HCT116 (cell line): ENCODE results near the gene ANKRD29. TPM values are rescaled to one million over a fixed set of nuclear protein-coding genes. Genes with fewer than 3 reads are reported as not detected.

Source experiments
- ATAC-seq: fragments of 200-7000 bp; cut with Tn5 transposase; 2 replicates; pipeline ENCODE4 v1.9.1; 2020; ENCODE audit warnings: mild to moderate bottlenecking, moderate library complexity
- BruUV-seq: library from RNA; stranded (reverse); fragments of 400-500 nt; replicated peaks from 2 replicates; lab custom pipeline; 2021; lab: Mats Ljungman, UMichigan
- CTCF ChIA-PET: fragments of 300-600 bp; sonication (Branson Sonifier 250); formaldehyde crosslinking; loops from one replicate; lab custom pipeline; 2021; ENCODE audit warnings: antibody characterized with exemption; lab: Charles Lee
- POLR2A ChIA-PET: fragments of 300-600, 350-600 bp; sonication (Branson Sonifier 250); formaldehyde crosslinking; loops from one replicate; lab custom pipeline; 2021; ENCODE audit warnings: antibody characterized with exemption; lab: Charles Lee
- RAD21 ChIA-PET, 2 experiments: fragments of 300-600 bp; sonication (Branson Sonifier 250); formaldehyde crosslinking; loops; one replicate each; lab custom pipeline; 2023; ENCODE audit warnings: low total read pairs in 2 of 2; ENCODE audit not compliant: uncharacterized antibody in 2 of 2, unreplicated experiment in 2 of 2, low non-redundant PET in 1 of 2; lab: Charles Lee
- DNase-seq: peaks from one replicate; pipeline ENCODE4 v3.0.0-alpha.2; 2010; ENCODE audit warnings: low read depth, low spot score
- H2AFZ ChIP-seq: fragments of 200-600 bp; shearing (Covaris generic), sonication (generic); 2 replicates; pipeline ENCODE4 v1.6.1; 2017; ENCODE audit warnings: low read depth, mixed run types, mixed read lengths, antibody characterized with exemption, low read length; ENCODE audit not compliant: poor library complexity, severe bottlenecking
- H3K27ac ChIP-seq: 2 replicates; pipeline ENCODE4 v1.5.1; 2012; ENCODE audit warnings: low read depth, low read length
- H3K27me3 ChIP-seq: fragments of 200-600 bp; sonication (generic); 2 replicates; pipeline ENCODE4 v1.6.1; 2016; ENCODE audit warnings: mixed run types, low read length, mixed read lengths; ENCODE audit not compliant: insufficient read depth
- H3K36me3 ChIP-seq, 2 experiments: fragments of 200-500 bp in 1 of 2; fragments of 200-600 bp in 1 of 2; sonication (Bioruptor generic) in 1 of 2; sonication (generic) in 1 of 2; 2 replicates each; pipeline versions ENCODE4 v1.5.1 to v1.6.1; 2014 to 2016; ENCODE audit warnings: low read length in 2 of 2, inconsistent platforms in 1 of 2, mixed read lengths in 1 of 2, mixed run types in 1 of 2; ENCODE audit not compliant: insufficient read depth in 2 of 2, control insufficient read depth in 1 of 2
- H3K4me1 ChIP-seq, 2 experiments: fragments of 200-600 bp in 1 of 2; sonication (generic) in 1 of 2; 2 replicates each; pipeline versions ENCODE4 v1.5.1 to v1.6.1; 2012 to 2017; ENCODE audit warnings: low read length in 2 of 2, inconsistent platforms in 1 of 2, mild to moderate bottlenecking in 1 of 2, mixed read lengths in 1 of 2, mixed run types in 1 of 2, moderate library complexity in 1 of 2; ENCODE audit not compliant: insufficient read depth in 2 of 2, control insufficient read depth in 1 of 2
- H3K4me2 ChIP-seq: fragments of 200-600 bp; sonication (generic); 2 replicates; pipeline ENCODE4 v1.6.1; 2017; ENCODE audit warnings: mixed run types, low read length, mixed read lengths
- H3K4me3 ChIP-seq, 2 experiments: fragments of 200-600 bp in 1 of 2; sonication (generic) in 1 of 2; replicated peaks in 1 of 2; 2 replicates each; pipeline ENCODE4 v1.5.1; 2011 to 2016; ENCODE audit warnings: low read length in 2 of 2, control low read depth in 1 of 2, low read depth in 1 of 2, mild to moderate bottlenecking in 1 of 2, mixed read lengths in 1 of 2, mixed run types in 1 of 2
- H3K79me2 ChIP-seq: fragments of 200-600 bp; sonication (generic); 2 replicates; pipeline ENCODE4 v1.6.1; 2017; ENCODE audit warnings: mild to moderate bottlenecking, mixed run types, low read length, moderate library complexity, mixed read lengths; ENCODE audit not compliant: insufficient read depth
- H3K9ac ChIP-seq: fragments of 200-600 bp; sonication (generic); 2 replicates; pipeline ENCODE4 v1.6.1; 2016; ENCODE audit warnings: low read length, mixed read lengths
- H3K9me2 ChIP-seq: fragments of 200-600 bp; sonication (generic), shearing (Covaris generic); 2 replicates; pipeline ENCODE4 v1.6.1; 2017; ENCODE audit warnings: mixed run types, mild to moderate bottlenecking, moderate library complexity; ENCODE audit not compliant: insufficient read depth
- H3K9me3 ChIP-seq, 2 experiments: fragments of 200-500 bp in 1 of 2; fragments of 200-600 bp in 1 of 2; sonication (Bioruptor generic) in 1 of 2; sonication (generic) in 1 of 2; 2 replicates each; pipeline ENCODE4 v1.6.1; 2014 to 2017; ENCODE audit warnings: low read length in 2 of 2, mixed read lengths in 2 of 2, inconsistent platforms in 1 of 2, low read depth in 1 of 2, mild to moderate bottlenecking in 1 of 2, mixed run types in 1 of 2, moderate library complexity in 1 of 2; ENCODE audit not compliant: control insufficient read depth in 1 of 2, insufficient read depth in 1 of 2
- H4K20me1 ChIP-seq: fragments of 200-600 bp; sonication (generic), shearing (Covaris generic); 2 replicates; pipeline ENCODE4 v1.6.1; 2017; ENCODE audit warnings: mixed run types, mild to moderate bottlenecking, moderate library complexity; ENCODE audit not compliant: insufficient read depth
- ATF3 ChIP-seq: IDR thresholded peaks from 2 replicates; pipeline ENCODE4 v1.6.1; 2012
- CBX3 ChIP-seq: IDR thresholded peaks from 2 replicates; pipeline ENCODE4 v1.6.1; 2012; ENCODE audit warnings: low read depth
- CEBPB ChIP-seq: IDR thresholded peaks from 2 replicates; pipeline ENCODE4 v1.6.1; 2012; ENCODE audit warnings: low read depth
- CTCF ChIP-seq, 3 experiments: fragments of 200-600 bp in 1 of 3; sonication (generic) in 1 of 3; IDR thresholded peaks in 2 of 3; conservative IDR thresholded peaks in 1 of 3; 2 replicates each; pipeline ENCODE4 v1.5.1; 2012 to 2017; ENCODE audit warnings: low read depth in 2 of 3, low read length in 2 of 3, antibody characterized with exemption in 1 of 3, borderline replicate concordance in 1 of 3, control low read depth in 1 of 3, mild to moderate bottlenecking in 1 of 3, mixed read lengths in 1 of 3, mixed run types in 1 of 3, moderate library complexity in 1 of 3; ENCODE audit not compliant: insufficient read depth in 1 of 3
- EGR1 ChIP-seq: IDR thresholded peaks from 2 replicates; pipeline ENCODE4 v1.6.1; 2012; ENCODE audit warnings: low read depth
- EZH2 ChIP-seq: fragments of 200-600 bp; sonication (generic); IDR thresholded peaks from 2 replicates; pipeline ENCODE4 v1.6.1; 2017; ENCODE audit warnings: antibody characterized with exemption, mixed run types
- EZH2phosphoT487 ChIP-seq: fragments of 200-600 bp; IDR thresholded peaks from 2 replicates; pipeline ENCODE4 v1.6.1; 2018; ENCODE audit warnings: antibody characterized with exemption, borderline replicate concordance
- JUND ChIP-seq: IDR thresholded peaks from 2 replicates; pipeline ENCODE4 v1.6.1; 2012
- MAX ChIP-seq: IDR thresholded peaks from 2 replicates; pipeline ENCODE4 v1.6.1; 2012
- POLR2A ChIP-seq: IDR thresholded peaks from 2 replicates; pipeline ENCODE4 v1.7.0; 2011; ENCODE audit warnings: borderline replicate concordance; ENCODE audit not compliant: insufficient read depth, insufficient read length; ENCODE audit errors: extremely low read depth
- SP1 ChIP-seq: IDR thresholded peaks from 2 replicates; pipeline ENCODE4 v1.6.1; 2012; ENCODE audit warnings: low read depth
- SRF ChIP-seq: IDR thresholded peaks from 2 replicates; pipeline ENCODE4 v1.6.1; 2012; ENCODE audit warnings: low read depth
- YY1 ChIP-seq: IDR thresholded peaks from 2 replicates; pipeline ENCODE4 v1.6.1; 2011; ENCODE audit warnings: low read length, low read depth, moderate library complexity, mild to moderate bottlenecking; ENCODE audit not compliant: insufficient replicate concordance; ENCODE audit errors: extremely low read depth
- ZBTB33 ChIP-seq: IDR thresholded peaks from 2 replicates; pipeline ENCODE4 v1.6.1; 2011; ENCODE audit warnings: mild to moderate bottlenecking, low read length, moderate library complexity; ENCODE audit not compliant: insufficient replicate concordance; ENCODE audit errors: extremely low read depth
- ZNF274 ChIP-seq: fragments of 200-500 bp; sonication (Bioruptor generic); IDR thresholded peaks from 2 replicates; pipeline ENCODE4 v1.6.1; 2014; ENCODE audit warnings: mild to moderate bottlenecking, low read depth, low read length, inconsistent platforms
- intact Hi-C: fragments of 100-400 bp; cut with micrococcal nuclease; formaldehyde crosslinking; loops from 2 replicates; pipeline ENCODE4 v1.10.0; 2022
- total RNA-seq: library from RNA; stranded (reverse); gene quantifications from one replicate; pipeline ENCODE4 v1.2.1, GENCODE V29; 2021; ENCODE audit not compliant: unreplicated experiment

The ANKRD29 gene
- total RNA-seq, 1 experiment from 2014 or later = 8.8 TPM

- TF ChIP-seq CTCF (IDR thresholded peaks at IDR 0.05 in 2 of 3, conservative IDR thresholded peaks at IDR 0.05 in 1 of 3; ENCODE audit: borderline replicate concordance in 1 of 3, insufficient read depth in 1 of 3, low read depth in 2 of 3, low read length in 2 of 3) (no peak), CEBPB (no peak)
Measured at GRCh38 chr18:23710068-23710527, 47.4 kb upstream of the ANKRD29 start (continued).

- Histone ChIP-seq H3K4me1 (peaks cover 12 to 28% of the 10 kb centered on the region in 2 experiments), H3K9ac (no peak overlapping the region), H3K27me3 (no peaks in the 10 kb centered on the region), H3K4me3 (no peak overlapping the region), H4K20me1 (no peaks in the 10 kb centered on the region), H3K9me2 (no peaks in the 10 kb centered on the region), H3K4me2 (no peak overlapping the region), H3K79me2 (no peaks in the 10 kb centered on the region), H3K36me3 (no peaks in the 10 kb centered on the region), H2AFZ (no peak overlapping the region), H3K27ac (no peak overlapping the region), H3K9me3 (no peaks in the 10 kb centered on the region)
- RAD21 ChIA-PET = no interaction called here
- BruUV-seq = no TSS peak
- POLR2A ChIA-PET = interaction anchor here (2.1 kb wide), 1 partner anchor 80 kb away, joined by 4 read pairs; no protein-coding TSS in a partner anchor
- ATAC-seq (no peak), DNase-seq (no peak)
- CTCF ChIA-PET = no interaction called here
- intact Hi-C loops = loop anchor here (10.0 kb wide), 1 partner anchor 408 kb away; no protein-coding TSS in a partner anchor
- TF ChIP-seq EZH2phosphoT487 = no peak
- no peak for TF ChIP-seq EZH2
- TF ChIP-seq EGR1 = no peak
- TF ChIP-seq ZNF274 = no peak
- TF ChIP-seq MAX = no peak
- no peak for TF ChIP-seq JUND
- TF ChIP-seq SP1 = no peak
- TF ChIP-seq SRF = no peak
- TF ChIP-seq CTCF (IDR thresholded peaks at IDR 0.05 in 2 of 3, conservative IDR thresholded peaks at IDR 0.05 in 1 of 3; ENCODE audit: borderline replicate concordance in 1 of 3, insufficient read depth in 1 of 3, low read depth in 2 of 3, low read length in 2 of 3) = no peak
- no peak for TF ChIP-seq ATF3
- no peak for TF ChIP-seq CBX3
- no peak for TF ChIP-seq CEBPB
- no peak for TF ChIP-seq ZBTB33
- no peak for TF ChIP-seq POLR2A
- no peak for TF ChIP-seq YY1
Measured at GRCh38 chr18:23706971-23707640, 44.4 kb upstream of the ANKRD29 start.
